D721Med (cell line): Measurements from ENCODE around the gene CAPN5.

Experiments used
- DNase-seq: peaks from one replicate; pipeline ENCODE4 v3.0.0; 2011; ENCODE audit warnings: low spot score; ENCODE audit not compliant: insufficient read length
- FAIRE-seq: peaks from 2 replicates; lab custom pipeline; 2011; peaks lifted over from hg19 to GRCh38; lab: Jason Lieb, UNC
- TF ChIP-seq, protein P1 (sequence below): IDR thresholded peaks from 2 replicates; pipeline ENCODE4 v1.5.1; 2012; ENCODE audit warnings: mild to moderate bottlenecking, control low read depth; ENCODE audit not compliant: insufficient read depth; ENCODE audit errors: missing control alignments

Gene CAPN5

DNA sequence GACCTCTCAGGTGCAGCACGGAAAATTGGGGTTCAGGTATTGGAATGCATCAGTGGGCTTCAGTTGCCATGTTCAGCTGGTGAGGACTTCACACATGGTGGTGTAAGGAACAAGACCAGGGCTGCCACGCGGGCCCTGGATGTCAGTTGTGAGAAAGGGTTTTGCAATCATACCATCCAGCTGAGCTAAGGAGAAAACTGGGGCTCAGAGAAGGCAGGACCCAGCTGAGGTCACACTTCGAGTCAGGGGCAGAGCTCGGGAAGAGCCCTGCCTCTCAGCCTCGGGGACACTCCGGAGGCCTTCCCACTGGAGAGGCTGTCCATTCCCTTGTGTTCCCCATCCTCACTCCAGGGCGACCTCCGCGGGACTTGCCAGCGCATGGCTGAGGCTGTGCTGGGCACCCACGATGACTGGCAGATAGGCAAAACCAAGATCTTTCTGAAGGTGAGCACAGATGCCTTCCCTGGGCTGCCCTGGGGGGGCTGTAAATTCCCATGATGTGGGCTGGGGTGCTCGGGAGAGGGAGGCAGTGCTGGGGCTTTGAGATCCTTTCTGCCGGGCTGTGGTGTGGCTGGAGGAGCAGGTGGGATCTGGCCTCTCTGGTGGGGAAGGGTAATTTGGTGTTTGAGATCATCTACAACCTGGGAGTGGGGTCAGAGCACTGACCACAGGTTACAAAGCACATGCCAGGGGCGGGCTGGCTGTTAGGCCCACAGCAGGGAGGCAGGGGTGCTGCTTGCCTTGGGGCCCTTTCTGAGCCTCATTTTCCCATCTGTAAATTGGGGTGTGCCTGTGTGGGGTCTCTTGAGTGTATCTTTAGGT, 108.5 kb downstream of the CAPN5 start:
- no peak for DNase-seq
- no peak for FAIRE-seq
- TF ChIP-seq, protein P1, sequence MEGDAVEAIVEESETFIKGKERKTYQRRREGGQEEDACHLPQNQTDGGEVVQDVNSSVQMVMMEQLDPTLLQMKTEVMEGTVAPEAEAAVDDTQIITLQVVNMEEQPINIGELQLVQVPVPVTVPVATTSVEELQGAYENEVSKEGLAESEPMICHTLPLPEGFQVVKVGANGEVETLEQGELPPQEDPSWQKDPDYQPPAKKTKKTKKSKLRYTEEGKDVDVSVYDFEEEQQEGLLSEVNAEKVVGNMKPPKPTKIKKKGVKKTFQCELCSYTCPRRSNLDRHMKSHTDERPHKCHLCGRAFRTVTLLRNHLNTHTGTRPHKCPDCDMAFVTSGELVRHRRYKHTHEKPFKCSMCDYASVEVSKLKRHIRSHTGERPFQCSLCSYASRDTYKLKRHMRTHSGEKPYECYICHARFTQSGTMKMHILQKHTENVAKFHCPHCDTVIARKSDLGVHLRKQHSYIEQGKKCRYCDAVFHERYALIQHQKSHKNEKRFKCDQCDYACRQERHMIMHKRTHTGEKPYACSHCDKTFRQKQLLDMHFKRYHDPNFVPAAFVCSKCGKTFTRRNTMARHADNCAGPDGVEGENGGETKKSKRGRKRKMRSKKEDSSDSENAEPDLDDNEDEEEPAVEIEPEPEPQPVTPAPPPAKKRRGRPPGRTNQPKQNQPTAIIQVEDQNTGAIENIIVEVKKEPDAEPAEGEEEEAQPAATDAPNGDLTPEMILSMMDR = no peak
